AG09319 (cell line): ENCODE data around the gene HAPSTR1.
"Not testable (repeated sequence)": the region's sequence is repeated elsewhere in the genome, so short reads cannot be mapped to it uniquely, and the experiment has no call there.

Experiments
- DNase-seq: peaks from one replicate; pipeline ENCODE4 v3.0.0-alpha.2; 2010; ENCODE audit warnings: low read depth; ENCODE audit errors: extremely low read depth
- TF ChIP-seq, protein P1 (sequence below): IDR thresholded peaks from 2 replicates; pipeline ENCODE4 v1.5.1; 2011; ENCODE audit warnings: low read depth, mild to moderate bottlenecking, inconsistent platforms, low read length, moderate library complexity

Gene HAPSTR1

GRCh38 chr16:9070254-9070653, 21.2 kb upstream of the HAPSTR1 start:
- TF ChIP-seq, protein P1, sequence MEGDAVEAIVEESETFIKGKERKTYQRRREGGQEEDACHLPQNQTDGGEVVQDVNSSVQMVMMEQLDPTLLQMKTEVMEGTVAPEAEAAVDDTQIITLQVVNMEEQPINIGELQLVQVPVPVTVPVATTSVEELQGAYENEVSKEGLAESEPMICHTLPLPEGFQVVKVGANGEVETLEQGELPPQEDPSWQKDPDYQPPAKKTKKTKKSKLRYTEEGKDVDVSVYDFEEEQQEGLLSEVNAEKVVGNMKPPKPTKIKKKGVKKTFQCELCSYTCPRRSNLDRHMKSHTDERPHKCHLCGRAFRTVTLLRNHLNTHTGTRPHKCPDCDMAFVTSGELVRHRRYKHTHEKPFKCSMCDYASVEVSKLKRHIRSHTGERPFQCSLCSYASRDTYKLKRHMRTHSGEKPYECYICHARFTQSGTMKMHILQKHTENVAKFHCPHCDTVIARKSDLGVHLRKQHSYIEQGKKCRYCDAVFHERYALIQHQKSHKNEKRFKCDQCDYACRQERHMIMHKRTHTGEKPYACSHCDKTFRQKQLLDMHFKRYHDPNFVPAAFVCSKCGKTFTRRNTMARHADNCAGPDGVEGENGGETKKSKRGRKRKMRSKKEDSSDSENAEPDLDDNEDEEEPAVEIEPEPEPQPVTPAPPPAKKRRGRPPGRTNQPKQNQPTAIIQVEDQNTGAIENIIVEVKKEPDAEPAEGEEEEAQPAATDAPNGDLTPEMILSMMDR, result no peak
- DNase-seq, result no peak

- no peak for DNase-seq
- TF ChIP-seq, protein P1, result no peak
Measured at GRCh38 chr16:9071377-9071776, 20.1 kb upstream of the HAPSTR1 start.

- TF ChIP-seq, protein P1, result no peak
- DNase-seq, result no peak
Measured at GRCh38 chr16:9072806-9073341, 18.6 kb upstream of the HAPSTR1 start.

GRCh38 chr16:9075299-9076071, 16.0 kb upstream of the HAPSTR1 start:
- no peak for DNase-seq

GRCh38 chr16:9077091-9077809, 14.2 kb upstream of the HAPSTR1 start:
- TF ChIP-seq, protein P1, result no peak
- no peak for DNase-seq

More at GRCh38 chr16:9075299-9076071, 16.0 kb upstream of the HAPSTR1 start:
- TF ChIP-seq, protein P1, result no peak

DNA sequence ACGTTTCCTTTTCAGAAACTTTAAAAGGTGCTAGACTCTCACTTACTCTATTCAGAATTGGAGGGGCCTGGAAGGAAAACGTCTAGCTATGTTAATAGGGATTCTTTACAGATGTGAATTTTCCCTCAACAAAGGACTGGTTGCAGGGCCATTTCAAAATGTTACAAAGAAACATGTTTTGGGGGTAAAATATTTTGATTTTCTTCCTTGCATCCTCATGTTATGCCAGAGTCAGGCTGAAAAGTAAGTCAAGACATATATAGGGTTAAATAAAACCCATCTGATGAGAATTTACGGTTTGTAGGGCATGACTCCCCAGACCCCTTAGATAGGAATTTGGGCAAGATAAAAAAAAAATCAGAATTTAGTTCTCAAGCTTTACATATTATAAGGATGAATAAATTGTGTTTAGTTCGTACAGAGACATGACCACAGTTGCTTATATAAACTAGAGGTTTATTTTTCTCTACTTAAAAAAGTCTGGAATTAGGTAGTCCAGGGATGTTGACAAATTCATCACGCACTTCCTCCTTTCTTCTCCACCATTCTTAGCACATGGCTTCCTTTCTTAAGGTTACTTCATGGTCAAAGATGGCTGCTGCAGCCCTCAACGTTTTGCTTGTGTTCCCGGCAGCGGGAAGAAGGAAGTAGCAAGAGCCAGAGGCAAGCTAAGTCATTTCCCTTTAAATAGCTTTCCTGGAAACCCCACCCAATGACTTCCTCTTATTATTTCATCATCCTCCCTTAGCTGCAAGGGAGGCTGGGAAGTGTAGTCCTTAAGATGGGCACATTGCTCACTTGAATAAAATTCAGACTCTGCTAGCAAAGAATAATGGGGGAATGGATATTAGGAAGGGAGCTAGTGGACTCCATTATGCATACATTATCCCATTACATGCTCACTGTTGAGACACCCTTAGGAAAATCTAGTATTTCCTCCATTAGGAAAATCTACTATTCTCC, 12.7 kb upstream of the HAPSTR1 start:
- DNase-seq, result not testable (repeated sequence)

GRCh38 chr16:9079430-9079812, 12.0 kb upstream of the HAPSTR1 start:
- TF ChIP-seq, protein P1, result no peak
- DNase-seq, result no peak
